ENCODE measurements around the gene ZBED5.

DNA sequence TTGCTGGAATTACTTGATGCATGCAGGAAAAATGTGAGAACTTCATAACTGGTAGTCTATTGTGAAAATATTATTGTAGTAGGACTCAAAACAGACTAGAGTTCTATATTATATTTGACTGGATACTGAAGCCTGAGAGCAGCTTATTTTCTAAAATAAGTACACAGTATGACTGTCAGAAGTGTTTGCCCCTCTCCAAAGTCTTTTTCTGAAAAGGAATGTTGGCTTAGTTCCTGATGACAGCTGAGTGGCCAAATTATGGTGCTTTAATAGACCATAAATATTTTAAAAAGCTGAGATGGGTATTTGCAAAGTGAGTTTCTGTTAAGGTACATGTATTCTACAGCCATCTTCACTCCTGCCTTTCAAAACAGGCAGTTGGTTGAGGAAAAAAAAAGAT lies 13.1 kb downstream of the ZBED5 start:
- TF ChIP-seq, protein P1, sequence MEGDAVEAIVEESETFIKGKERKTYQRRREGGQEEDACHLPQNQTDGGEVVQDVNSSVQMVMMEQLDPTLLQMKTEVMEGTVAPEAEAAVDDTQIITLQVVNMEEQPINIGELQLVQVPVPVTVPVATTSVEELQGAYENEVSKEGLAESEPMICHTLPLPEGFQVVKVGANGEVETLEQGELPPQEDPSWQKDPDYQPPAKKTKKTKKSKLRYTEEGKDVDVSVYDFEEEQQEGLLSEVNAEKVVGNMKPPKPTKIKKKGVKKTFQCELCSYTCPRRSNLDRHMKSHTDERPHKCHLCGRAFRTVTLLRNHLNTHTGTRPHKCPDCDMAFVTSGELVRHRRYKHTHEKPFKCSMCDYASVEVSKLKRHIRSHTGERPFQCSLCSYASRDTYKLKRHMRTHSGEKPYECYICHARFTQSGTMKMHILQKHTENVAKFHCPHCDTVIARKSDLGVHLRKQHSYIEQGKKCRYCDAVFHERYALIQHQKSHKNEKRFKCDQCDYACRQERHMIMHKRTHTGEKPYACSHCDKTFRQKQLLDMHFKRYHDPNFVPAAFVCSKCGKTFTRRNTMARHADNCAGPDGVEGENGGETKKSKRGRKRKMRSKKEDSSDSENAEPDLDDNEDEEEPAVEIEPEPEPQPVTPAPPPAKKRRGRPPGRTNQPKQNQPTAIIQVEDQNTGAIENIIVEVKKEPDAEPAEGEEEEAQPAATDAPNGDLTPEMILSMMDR (IDR thresholded peaks at IDR 0.05): no peak
- TF ChIP-seq POLR2A (IDR thresholded peaks at IDR 0.05): no peak

All from heart left ventricle (tissue), 13 donors.